Right renal pelvis (tissue), 4 donors: ENCODE results near the gene VEGFA. TPM values are rescaled to one million over a fixed set of nuclear protein-coding genes. Genes with fewer than 3 reads are reported as not detected.

Experiments
- DNase-seq, 4 donors: peaks; one replicate each; pipeline ENCODE4 v3.0.0-alpha.2; 2013; ENCODE audit warnings: low read depth in 4 of 4, low spot score in 3 of 4, missing footprints in 1 of 4
- polyA plus RNA-seq, 4 donors: library from polyadenylated mRNA; unstranded; fragments of 120-200 nt; gene quantifications; one replicate each; pipeline ENCODE4 v1.2.1, GENCODE V29; 2013; ENCODE audit not compliant: insufficient read length in 4 of 4

The VEGFA gene
- polyA plus RNA-seq, 4 donors = 279 to 352 (median 292) TPM

GRCh38 chr6:43738877-43739641, 31.0 kb upstream of the VEGFA start:
- DNase-seq = no peak

GRCh38 chr6:43739642-43740091, 30.3 kb upstream of the VEGFA start:
- DNase-seq = no peak

- DNase-seq = no peak
These were observed 29.6 kb upstream of the VEGFA start for GRCh38 chr6:43740321-43740960.

GRCh38 chr6:43740961-43741764, 28.8 kb upstream of the VEGFA start:
- DNase-seq = no peak

- no peak for DNase-seq
These were observed 28.2 kb upstream of the VEGFA start for GRCh38 chr6:43741829-43742228.

GRCh38 chr6:43742285-43742684, 27.7 kb upstream of the VEGFA start:
- DNase-seq = no peak

- no peak for DNase-seq
These were observed 26.9 kb upstream of the VEGFA start for GRCh38 chr6:43742931-43743632.

- no peak for DNase-seq
These were observed 26.2 kb upstream of the VEGFA start for GRCh38 chr6:43743682-43744381.

- DNase-seq = no peak
These were observed 25.5 kb upstream of the VEGFA start for GRCh38 chr6:43744491-43744890.

GRCh38 chr6:43744931-43745727, 24.9 kb upstream of the VEGFA start:
- no peak for DNase-seq

GRCh38 chr6:43746071-43746470, 23.9 kb upstream of the VEGFA start:
- no peak for DNase-seq

GRCh38 chr6:43746613-43747102, 23.4 kb upstream of the VEGFA start:
- no peak for DNase-seq

- no peak for DNase-seq
These were observed 22.2 kb upstream of the VEGFA start for GRCh38 chr6:43747784-43748183.

- no peak for DNase-seq
These were observed 21.2 kb upstream of the VEGFA start for GRCh38 chr6:43748765-43749164.

- no peak for DNase-seq
These were observed 20.6 kb upstream of the VEGFA start for GRCh38 chr6:43749461-43749860.

GRCh38 chr6:43750622-43751021, 19.4 kb upstream of the VEGFA start:
- no peak for DNase-seq

GRCh38 chr6:43753570-43754183, 16.3 kb upstream of the VEGFA start:
- no peak for DNase-seq

GRCh38 chr6:43757966-43758616, 11.9 kb upstream of the VEGFA start:
- no peak for DNase-seq
